HG03460 (cell line): Measurements from ENCODE around the gene XRCC4.
A peak's percentile ranks its signal among the peaks of the same experiment; 100 is the strongest.
"Not testable (repeated sequence)": the region's sequence is repeated elsewhere in the genome, so short reads cannot be mapped to it uniquely, and the experiment has no call there.

ENCODE experiments used
- ATAC-seq: cut with Tn5 transposase; IDR thresholded peaks from one replicate; pipeline ENCODE4 v1.9.1; 2021; ENCODE audit not compliant: unreplicated experiment

Gene XRCC4

DNA sequence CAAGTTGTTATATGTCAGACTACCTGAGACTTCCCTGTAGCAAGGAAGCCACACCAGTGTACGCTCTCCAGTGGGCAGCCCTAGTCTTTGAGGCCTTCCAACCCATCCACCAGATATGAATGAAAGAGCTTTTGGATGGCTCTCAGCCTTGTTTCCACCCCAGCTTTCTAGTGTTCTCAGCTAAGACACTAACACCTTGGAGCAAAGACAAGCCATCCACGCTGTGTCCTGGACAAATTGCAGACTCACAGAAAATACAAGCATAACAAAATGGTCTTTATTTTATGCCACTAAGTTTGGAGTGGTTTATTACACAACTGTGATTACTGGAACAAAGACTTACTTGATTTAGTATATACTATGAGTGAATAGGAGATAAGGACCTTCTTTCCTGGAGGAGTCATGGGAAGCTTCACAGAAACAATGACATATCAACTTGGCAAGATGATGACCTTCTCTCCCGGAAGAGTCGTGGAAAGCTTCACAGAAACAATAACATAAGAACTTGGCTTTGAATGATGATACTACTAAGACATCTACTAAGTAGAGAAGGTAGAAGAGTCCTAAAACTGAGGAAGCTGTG, 260.2 kb downstream of the XRCC4 start:
- ATAC-seq: no peak

DNA sequence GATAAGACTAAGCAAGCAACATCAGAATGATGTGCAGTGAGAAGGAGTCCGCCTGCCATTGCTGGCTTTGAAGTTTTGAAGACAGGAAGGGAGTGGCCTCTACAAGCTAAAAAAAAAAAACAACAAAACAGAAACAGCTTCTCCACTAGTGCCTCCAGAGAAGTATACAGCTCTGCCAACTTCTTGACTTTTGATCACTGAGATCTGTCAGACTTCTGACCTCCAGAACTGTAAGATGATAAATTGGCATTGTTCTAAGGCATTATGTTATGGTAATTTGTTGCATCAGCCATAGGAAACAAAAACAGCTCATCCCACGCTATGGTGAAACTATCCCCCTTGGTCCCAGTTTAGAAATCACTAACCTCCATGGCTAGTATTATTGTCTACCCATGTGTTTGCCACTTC, 263.2 kb downstream of the XRCC4 start:
- no peak for ATAC-seq

DNA sequence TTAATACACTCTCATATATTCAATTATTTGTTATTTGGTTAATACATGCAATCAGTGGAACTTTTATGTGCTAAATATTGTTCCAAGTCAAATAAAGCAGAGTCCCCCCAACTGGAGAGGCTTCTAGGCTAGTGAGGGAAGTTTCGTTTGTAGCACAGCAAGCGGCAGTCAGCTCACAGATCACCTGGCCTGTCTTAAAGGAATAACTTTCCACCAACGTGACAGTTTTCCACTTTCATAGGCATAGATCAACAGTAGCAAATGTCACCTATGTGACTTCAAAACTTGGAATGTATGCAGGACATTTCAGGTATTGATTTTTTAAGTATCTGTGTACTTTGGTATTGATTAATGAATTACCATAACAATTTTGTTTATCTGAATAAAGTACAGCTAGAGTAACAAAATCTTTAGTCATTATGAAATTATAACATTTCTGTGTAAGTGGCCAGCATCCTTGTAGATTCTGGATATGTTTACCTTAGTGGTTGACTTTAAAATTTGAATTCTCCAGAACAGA, 264.5 kb downstream of the XRCC4 start:
- ATAC-seq: no peak

GRCh38 chr5:83342465-83342864, 265.1 kb downstream of the XRCC4 start:
- ATAC-seq: no peak

GRCh38 chr5:83343299-83343698, 266.0 kb downstream of the XRCC4 start:
- ATAC-seq: no peak

DNA sequence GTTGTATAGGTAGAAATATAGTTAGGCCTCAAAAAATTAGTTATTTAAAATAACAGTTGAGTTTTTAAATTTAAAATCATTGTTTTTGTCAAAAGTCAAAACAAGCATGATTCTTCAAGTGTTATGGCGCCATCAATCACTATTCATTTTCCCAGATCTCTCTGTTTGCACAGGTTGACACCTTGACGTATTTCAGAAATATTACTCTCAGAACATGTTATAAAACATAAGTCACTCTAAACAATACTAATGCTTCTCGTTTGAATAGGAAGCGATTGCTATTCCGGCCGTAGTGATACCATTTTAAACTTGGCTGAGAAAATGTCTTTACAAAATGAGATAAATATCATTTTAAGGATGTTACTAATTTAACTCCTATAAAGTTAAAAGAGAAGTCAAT, 268.1 kb downstream of the XRCC4 start:
- ATAC-seq: no peak

GRCh38 chr5:83348281-83348780, 271.0 kb downstream of the XRCC4 start:
- ATAC-seq: no peak

DNA sequence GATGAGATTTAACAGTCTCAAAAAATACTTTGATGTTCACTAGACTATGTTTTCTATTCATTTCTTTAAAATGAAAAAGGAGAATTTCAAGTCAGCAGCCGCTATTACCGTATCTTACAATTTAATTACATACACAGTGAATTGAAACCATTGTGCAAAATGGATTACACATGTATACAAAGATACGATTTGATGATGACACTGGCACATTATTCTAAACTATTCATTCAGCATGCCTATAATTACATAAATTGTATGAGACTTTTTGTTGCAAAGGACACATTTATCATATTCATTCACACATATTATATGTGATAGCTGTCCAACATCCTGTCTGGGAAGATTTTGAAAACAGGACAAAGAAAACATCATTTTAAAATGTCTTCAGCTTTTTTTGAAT, 275.9 kb downstream of the XRCC4 start:
- no peak for ATAC-seq

- no peak for ATAC-seq
These were observed 276.4 kb downstream of the XRCC4 start for GRCh38 chr5:83353774-83354173.

GRCh38 chr5:83354958-83355357, 277.6 kb downstream of the XRCC4 start:
- no peak for ATAC-seq

- ATAC-seq: not testable (repeated sequence)
These were observed 278.2 kb downstream of the XRCC4 start for GRCh38 chr5:83355482-83356014.

GRCh38 chr5:83357621-83358231, 280.4 kb downstream of the XRCC4 start:
- no peak for ATAC-seq

DNA sequence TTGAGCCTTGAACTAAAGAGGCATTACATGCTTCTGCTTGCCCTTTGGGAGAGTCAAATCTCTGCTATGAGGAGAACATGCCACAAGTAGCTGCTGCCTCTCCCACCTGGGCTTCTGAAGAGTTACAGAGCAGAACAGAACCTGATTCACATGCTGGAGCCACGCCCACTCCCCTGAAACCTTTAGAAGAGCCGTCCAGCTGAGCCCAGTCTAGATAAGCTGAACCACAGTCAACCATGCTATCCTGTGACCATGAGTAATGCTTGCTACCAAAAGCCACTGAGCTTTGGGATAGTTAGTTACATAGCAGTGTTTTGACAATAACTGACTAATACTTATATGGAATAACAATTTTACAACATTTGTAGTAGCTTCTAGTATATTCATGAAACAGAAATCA, 283.2 kb downstream of the XRCC4 start:
- ATAC-seq: no peak

- no peak for ATAC-seq
These were observed 285.2 kb downstream of the XRCC4 start for GRCh38 chr5:83362526-83362925.

DNA sequence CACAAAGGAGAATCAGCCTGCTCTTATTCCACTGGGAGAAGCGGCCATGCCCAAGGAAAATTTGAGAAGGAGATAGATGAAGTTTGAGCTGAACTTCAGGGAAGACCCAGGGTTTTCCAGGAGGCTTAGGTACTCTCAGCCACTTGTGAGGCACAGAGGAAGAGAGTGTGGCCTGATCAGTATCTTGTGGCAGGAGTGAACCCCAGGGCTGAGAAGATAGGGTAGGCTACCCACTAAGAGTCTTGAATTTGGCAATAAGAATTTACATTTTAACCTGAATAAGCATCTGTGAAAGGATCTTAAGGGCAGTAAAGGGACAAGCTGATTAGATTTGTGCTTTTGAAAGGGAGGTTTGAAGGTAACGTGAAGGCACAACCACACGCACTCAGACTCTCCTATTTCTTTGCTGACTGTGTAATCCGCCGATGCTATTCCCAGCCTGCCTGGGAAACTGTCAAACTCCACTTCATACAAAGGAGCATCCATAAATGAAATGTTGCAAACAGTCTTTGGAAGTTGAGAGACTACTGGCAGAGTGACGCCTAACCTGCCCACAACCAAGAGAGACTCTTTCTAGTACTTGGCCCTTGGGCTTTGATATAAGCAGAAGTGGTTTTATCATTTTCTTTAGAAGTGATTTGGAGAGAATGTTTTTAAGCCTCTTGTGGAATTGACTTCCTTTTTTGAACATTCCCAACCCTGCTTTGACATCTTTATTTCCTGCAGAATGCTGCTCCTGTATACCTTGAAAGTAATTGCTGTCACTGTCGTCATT, 286.0 kb downstream of the XRCC4 start:
- ATAC-seq: no peak

- no peak for ATAC-seq
These were observed 286.5 kb downstream of the XRCC4 start for GRCh38 chr5:83363886-83364275.

DNA sequence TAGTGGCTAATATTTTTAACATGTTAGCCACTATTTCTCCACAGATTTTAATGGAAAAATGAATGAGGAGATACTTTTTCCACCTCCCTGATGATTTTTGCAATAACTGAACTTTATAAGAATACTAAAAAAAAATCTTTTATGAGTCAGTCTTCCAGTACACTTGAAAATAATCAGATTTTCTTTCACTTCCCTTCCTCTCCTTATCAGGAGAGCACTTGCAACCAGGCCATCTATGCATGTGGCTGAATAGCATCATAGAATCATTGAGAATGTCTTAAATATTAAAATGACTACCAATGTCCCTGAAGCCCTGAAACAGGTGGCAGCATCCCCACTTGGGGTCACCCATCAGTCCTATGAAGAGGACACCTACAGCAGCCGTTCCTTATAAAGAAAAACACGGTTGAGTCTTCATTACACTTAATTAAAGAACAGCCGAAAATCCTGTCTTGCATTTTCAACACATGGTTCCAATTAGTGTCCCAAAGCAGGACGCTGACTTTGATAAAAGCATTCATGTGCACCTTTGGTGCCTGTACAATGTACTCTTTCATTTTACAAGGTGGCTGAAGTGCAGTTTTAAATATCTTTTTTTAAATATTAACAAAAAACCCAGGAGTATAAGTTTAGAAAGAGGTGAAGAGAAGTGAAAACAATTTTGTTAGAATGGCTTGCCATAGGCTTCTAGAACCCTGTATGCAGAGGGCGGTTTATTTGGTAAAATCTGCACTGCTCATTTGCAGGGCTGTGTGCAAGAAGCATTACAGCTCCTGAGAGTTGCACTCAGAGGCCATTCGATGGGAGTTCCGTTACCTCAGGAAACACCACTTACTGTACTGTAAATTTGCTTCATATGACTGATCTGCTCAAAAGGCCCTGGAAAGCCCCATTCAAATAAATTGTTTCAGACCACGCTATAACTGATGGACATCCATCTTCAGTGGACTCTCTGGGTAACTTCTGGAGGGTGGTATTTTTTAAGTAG, 287.3 kb downstream of the XRCC4 start:
- ATAC-seq: peak; percentile 43

DNA sequence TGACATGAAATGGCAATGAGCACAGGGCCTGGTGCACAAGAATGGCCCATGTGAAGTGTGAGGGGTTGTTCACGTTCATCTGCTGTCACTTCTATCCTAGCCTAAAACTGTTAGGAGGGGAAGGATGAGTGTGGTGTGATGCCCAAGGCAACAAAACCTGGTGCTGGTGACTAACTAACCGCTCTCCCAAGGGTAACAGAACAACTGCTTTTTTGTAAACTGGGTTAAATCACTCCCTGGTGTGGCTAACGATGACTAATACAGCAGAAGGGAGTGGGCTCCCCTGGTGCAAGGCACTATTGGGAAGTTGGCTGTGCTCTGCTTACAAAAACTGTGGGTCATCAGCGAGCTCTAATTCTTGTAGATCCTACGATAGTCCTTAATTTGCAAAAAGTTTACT, 291.0 kb downstream of the XRCC4 start:
- peak; percentile 45 for ATAC-seq

- peak; percentile 38 for ATAC-seq
These were observed 291.5 kb downstream of the XRCC4 start for GRCh38 chr5:83368835-83369234.

GRCh38 chr5:83370957-83371356, 293.6 kb downstream of the XRCC4 start:
- ATAC-seq: no peak
